HG03045 (cell line): ENCODE data around the gene EIF3I.

Source experiments
- ATAC-seq: cut with Tn5 transposase; IDR thresholded peaks from one replicate; pipeline ENCODE4 v1.9.1; 2021; ENCODE audit warnings: mild to moderate bottlenecking, moderate library complexity; ENCODE audit not compliant: unreplicated experiment

The EIF3I gene

GRCh38 chr1:32228771-32229170, 6.6 kb downstream of the EIF3I start:
- ATAC-seq, result no peak

GRCh38 chr1:32231843-32232432, 9.7 kb downstream of the EIF3I start:
- ATAC-seq, result no peak

- ATAC-seq, result no peak
Measured at GRCh38 chr1:32232558-32233304, 10.5 kb downstream of the EIF3I start.

GRCh38 chr1:32234792-32235191, 12.6 kb downstream of the EIF3I start:
- no peak for ATAC-seq

- no peak for ATAC-seq
Measured at GRCh38 chr1:32239337-32239736, 17.1 kb downstream of the EIF3I start.

- no peak for ATAC-seq
Measured at GRCh38 chr1:32239790-32240139, 17.6 kb downstream of the EIF3I start.

- ATAC-seq, result peak; percentile 51
Measured at GRCh38 chr1:32240140-32240951, 18.1 kb downstream of the EIF3I start.

GRCh38 chr1:32241001-32241763, 19.0 kb downstream of the EIF3I start:
- ATAC-seq, result no peak

- no peak for ATAC-seq
Measured at GRCh38 chr1:32242341-32242851, 20.2 kb downstream of the EIF3I start.

GRCh38 chr1:32246888-32247273, 24.7 kb downstream of the EIF3I start, which contains the start of gene FAM167B:
FAM167B (plus strand) TSS chr1:32247222; CDS start chr1:32247422, 200 bp downstream.
- ATAC-seq, result no peak

GRCh38 chr1:32247452-32247851, 25.2 kb downstream of the EIF3I start:
- no peak for ATAC-seq

- no peak for ATAC-seq
Measured at GRCh38 chr1:32247983-32248889, 26.0 kb downstream of the EIF3I start.

GRCh38 chr1:32249831-32250525, 27.8 kb downstream of the EIF3I start:
- peak; percentile 49 for ATAC-seq

GRCh38 chr1:32250893-32251716, 28.9 kb downstream of the EIF3I start, which contains the start of gene LCK:
LCK (plus strand) TSS chr1:32251265; CDS start chr1:32274330, 23,065 bp downstream.
- no peak for ATAC-seq

GRCh38 chr1:32255072-32256071, 33.2 kb downstream of the EIF3I start:
- ATAC-seq, result no peak

GRCh38 chr1:32256473-32257226, 34.4 kb downstream of the EIF3I start:
- ATAC-seq, result no peak

GRCh38 chr1:32257227-32257508, 35.0 kb downstream of the EIF3I start:
- no peak for ATAC-seq
